SU-DHL-6 (cell line): ENCODE data around the gene CGB3.

Source experiments
- H2AFZ ChIP-seq: fragments of 200-600 bp; sonication (generic); 2 replicates; pipeline ENCODE4 v1.6.1; 2014; ENCODE audit warnings: low read depth, mild to moderate bottlenecking, moderate library complexity, mixed read lengths, antibody characterized with exemption, low read length; ENCODE audit not compliant: severe bottlenecking
- H3F3A ChIP-seq: fragments of 200-600 bp; shearing (Covaris generic); 2 replicates; pipeline ENCODE4 v1.6.0; 2016; ENCODE audit warnings: antibody characterized with exemption, mild to moderate bottlenecking; ENCODE audit not compliant: insufficient read depth
- H3K27ac ChIP-seq: fragments of 200-600 bp; sonication (generic); 2 replicates; pipeline ENCODE4 v1.5.1; 2016; ENCODE audit warnings: low read depth, mild to moderate bottlenecking, low read length, moderate library complexity, mixed read lengths
- H3K27me3 ChIP-seq: fragments of 200-600 bp; sonication (generic), shearing (Covaris generic); 2 replicates; pipeline ENCODE4 v1.6.0; 2014; ENCODE audit warnings: mild to moderate bottlenecking, low read length
- H3K36me3 ChIP-seq: fragments of 200-600 bp; sonication (generic); 2 replicates; pipeline ENCODE4 v1.6.1; 2014; ENCODE audit warnings: mild to moderate bottlenecking, low read length, mixed read lengths
- H3K4me2 ChIP-seq: fragments of 300-600, 200-600 bp; shearing (Covaris generic), sonication (generic); 2 replicates; pipeline ENCODE4 v1.6.0; 2014; ENCODE audit warnings: low read length, low read depth, mild to moderate bottlenecking; ENCODE audit not compliant: poor library complexity, severe bottlenecking
- H3K4me3 ChIP-seq: fragments of 200-600 bp; sonication (generic); 2 replicates; pipeline ENCODE4 v1.5.1; 2014; ENCODE audit warnings: antibody characterized with exemption, low read length, mild to moderate bottlenecking, mixed read lengths; ENCODE audit not compliant: insufficient read depth, poor library complexity, severe bottlenecking
- H3K79me2 ChIP-seq: fragments of 200-600 bp; sonication (generic); 2 replicates; pipeline ENCODE4 v1.6.1; 2014; ENCODE audit warnings: mild to moderate bottlenecking, low read length, moderate library complexity; ENCODE audit not compliant: insufficient read depth
- H3K9ac ChIP-seq: fragments of 200-600 bp; sonication (generic); 2 replicates; pipeline ENCODE4 v1.7.0; 2014; ENCODE audit warnings: mild to moderate bottlenecking, low read length
- H3K9me2 ChIP-seq: fragments of 200-600 bp; sonication (generic); replicated peaks from 2 replicates; pipeline ENCODE4 v1.6.1; 2014; ENCODE audit warnings: low read length; ENCODE audit not compliant: insufficient read depth
- H3K9me3 ChIP-seq: fragments of 200-600 bp; sonication (generic); 2 replicates; pipeline ENCODE4 v1.6.1; 2014; ENCODE audit warnings: low read length, mixed read lengths; ENCODE audit not compliant: insufficient read depth
- H4K20me1 ChIP-seq: fragments of 200-600 bp; sonication (generic); 2 replicates; pipeline ENCODE4 v1.6.1; 2014; ENCODE audit warnings: low read depth, mild to moderate bottlenecking, antibody characterized with exemption, low read length, moderate library complexity, mixed read lengths
- CTCF ChIP-seq: fragments of 200-600 bp; sonication (generic); IDR thresholded peaks from one replicate; pipeline ENCODE4 v1.5.1; 2017; ENCODE audit warnings: antibody characterized with exemption, mild to moderate bottlenecking, low read length, moderate library complexity; ENCODE audit not compliant: insufficient read depth, poor library complexity, severe bottlenecking
- EZH2phosphoT487 ChIP-seq: fragments of 200-600 bp; sonication (generic), shearing (Covaris generic); conservative IDR thresholded peaks from 2 replicates; pipeline ENCODE4 v1.6.1; 2018; ENCODE audit warnings: mild to moderate bottlenecking, antibody characterized with exemption, low read length, moderate library complexity, mixed read lengths

The CGB3 gene

GRCh38 chr19:49010453-49010852, 13.7 kb downstream of the CGB3 start:
- Histone ChIP-seq H3K36me3 (no peaks in the 10 kb centered on the region), H3K27me3 (no peaks in the 10 kb centered on the region), H3K9me3 (no peaks in the 10 kb centered on the region), H3K9ac (no peak overlapping the region), H2AFZ (no peak overlapping the region), H3K4me3 (no peak overlapping the region), H3F3A (no peaks in the 10 kb centered on the region), H3K9me2 (no peaks in the 10 kb centered on the region), H4K20me1 (no peaks in the 10 kb centered on the region), H3K27ac (no peak overlapping the region), H3K79me2 (no peaks in the 10 kb centered on the region), H3K4me2 (no peak overlapping the region)
- TF ChIP-seq CTCF: no peak
- no peak for TF ChIP-seq EZH2phosphoT487

- H3K27ac ChIP-seq: no peak overlapping the region
- no peak for TF ChIP-seq EZH2phosphoT487
- TF ChIP-seq CTCF: no peak
Observed at GRCh38 chr19:49009828-49010227, 14.3 kb downstream of the CGB3 start.

GRCh38 chr19:49006905-49007304, 17.2 kb downstream of the CGB3 start:
- Histone ChIP-seq H3K79me2 (no peaks in the 10 kb centered on the region), H3K36me3 (no peaks in the 10 kb centered on the region; the same call in 1 of the 2 replicates)

More at GRCh38 chr19:49009828-49010227, 14.3 kb downstream of the CGB3 start:
- no peaks in the 10 kb centered on the region for H3K27me3 ChIP-seq
- H3F3A ChIP-seq: no peaks in the 10 kb centered on the region
- H3K9me2 ChIP-seq: no peaks in the 10 kb centered on the region
- no peak overlapping the region for H3K4me2 ChIP-seq
- H3K79me2 ChIP-seq: no peaks in the 10 kb centered on the region
- no peaks in the 10 kb centered on the region for H3K36me3 ChIP-seq
- no peak overlapping the region for H3K9ac ChIP-seq
- no peaks in the 10 kb centered on the region for H3K9me3 ChIP-seq
- H2AFZ ChIP-seq: no peak overlapping the region
- H4K20me1 ChIP-seq: no peaks in the 10 kb centered on the region
- H3K4me3 ChIP-seq: no peak overlapping the region

More at GRCh38 chr19:49006905-49007304, 17.2 kb downstream of the CGB3 start:
- Histone ChIP-seq H3K27ac (no peak overlapping the region), H3K9me2 (no peaks in the 10 kb centered on the region), H3K9me3 (no peaks in the 10 kb centered on the region), H3K4me2 (no peak overlapping the region), H2AFZ (no peak overlapping the region), H3F3A (no peaks in the 10 kb centered on the region), H3K9ac (no peak overlapping the region), H4K20me1 (no peaks in the 10 kb centered on the region), H3K4me3 (no peak overlapping the region), H3K27me3 (no peaks in the 10 kb centered on the region)
- no peak for TF ChIP-seq EZH2phosphoT487
- TF ChIP-seq CTCF: no peak
